Measurements from ENCODE around the gene TMEM95. TPM values are rescaled to one million over a fixed set of nuclear protein-coding genes. Genes with fewer than 3 reads are reported as not detected.
"Not testable (repeated sequence)": the region's sequence is repeated elsewhere in the genome, so short reads cannot be mapped to it uniquely, and the experiment has no call there.

The TMEM95 gene
- total RNA-seq, 1 donor from 2014 or later: not detected

DNA sequence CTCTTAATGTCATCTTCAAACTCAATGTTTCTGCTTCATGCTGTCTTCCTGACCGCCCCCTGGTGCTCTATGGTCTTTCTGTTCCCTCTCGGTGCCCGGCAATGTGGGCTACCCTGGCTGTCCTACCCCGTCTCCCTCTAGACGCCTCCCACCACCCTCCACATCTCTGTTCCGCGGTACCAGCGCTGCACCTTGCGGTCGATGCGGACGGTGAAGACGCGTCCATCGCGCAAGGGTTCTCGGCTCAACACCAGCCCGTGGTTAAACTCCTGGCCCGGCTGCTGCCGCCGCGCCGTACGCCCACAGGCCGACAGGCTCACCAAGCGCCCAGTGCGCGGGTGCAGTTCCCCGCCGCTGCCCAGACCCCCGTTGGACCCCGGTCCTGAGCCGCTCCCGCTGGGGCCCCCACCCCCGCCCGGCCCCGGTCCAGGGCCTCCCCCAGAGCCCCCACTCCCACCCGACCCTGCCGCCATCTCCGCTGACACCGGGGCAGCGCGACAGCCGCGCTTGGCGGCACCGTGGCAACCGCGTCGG is 26.0 kb upstream of the TMEM95 start, which contains the start of gene NEURL4:
Gene NEURL4, minus strand, starts transcription at position 496 of the 534 bp plus-strand sequence. Its CDS starts 23 bp downstream, at position 473.
- no peak for DNase-seq (ENCODE audit: low spot score)
- Mint-ChIP-seq H3K9me3 (ENCODE audit: low read depth) (no peaks in the 10 kb centered on the region), H3K4me1 (ENCODE audit: low read depth) (peaks cover 19% of the 10 kb centered on the region), H3K36me3 (ENCODE audit: low read depth) (peaks cover 2% of the 10 kb centered on the region), H3K27me3 (ENCODE audit: low read depth) (no peaks in the 10 kb centered on the region), H3K27ac (ENCODE audit: unreplicated experiment) (peak within 1 kb of the TSS; percentile 88), H3K4me3 (ENCODE audit: unreplicated experiment) (peak within 1 kb of the TSS; percentile 95)
- TF ChIP-seq, protein P1, sequence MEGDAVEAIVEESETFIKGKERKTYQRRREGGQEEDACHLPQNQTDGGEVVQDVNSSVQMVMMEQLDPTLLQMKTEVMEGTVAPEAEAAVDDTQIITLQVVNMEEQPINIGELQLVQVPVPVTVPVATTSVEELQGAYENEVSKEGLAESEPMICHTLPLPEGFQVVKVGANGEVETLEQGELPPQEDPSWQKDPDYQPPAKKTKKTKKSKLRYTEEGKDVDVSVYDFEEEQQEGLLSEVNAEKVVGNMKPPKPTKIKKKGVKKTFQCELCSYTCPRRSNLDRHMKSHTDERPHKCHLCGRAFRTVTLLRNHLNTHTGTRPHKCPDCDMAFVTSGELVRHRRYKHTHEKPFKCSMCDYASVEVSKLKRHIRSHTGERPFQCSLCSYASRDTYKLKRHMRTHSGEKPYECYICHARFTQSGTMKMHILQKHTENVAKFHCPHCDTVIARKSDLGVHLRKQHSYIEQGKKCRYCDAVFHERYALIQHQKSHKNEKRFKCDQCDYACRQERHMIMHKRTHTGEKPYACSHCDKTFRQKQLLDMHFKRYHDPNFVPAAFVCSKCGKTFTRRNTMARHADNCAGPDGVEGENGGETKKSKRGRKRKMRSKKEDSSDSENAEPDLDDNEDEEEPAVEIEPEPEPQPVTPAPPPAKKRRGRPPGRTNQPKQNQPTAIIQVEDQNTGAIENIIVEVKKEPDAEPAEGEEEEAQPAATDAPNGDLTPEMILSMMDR (IDR thresholded peaks at IDR 0.05): peak; percentile 47

DNA sequence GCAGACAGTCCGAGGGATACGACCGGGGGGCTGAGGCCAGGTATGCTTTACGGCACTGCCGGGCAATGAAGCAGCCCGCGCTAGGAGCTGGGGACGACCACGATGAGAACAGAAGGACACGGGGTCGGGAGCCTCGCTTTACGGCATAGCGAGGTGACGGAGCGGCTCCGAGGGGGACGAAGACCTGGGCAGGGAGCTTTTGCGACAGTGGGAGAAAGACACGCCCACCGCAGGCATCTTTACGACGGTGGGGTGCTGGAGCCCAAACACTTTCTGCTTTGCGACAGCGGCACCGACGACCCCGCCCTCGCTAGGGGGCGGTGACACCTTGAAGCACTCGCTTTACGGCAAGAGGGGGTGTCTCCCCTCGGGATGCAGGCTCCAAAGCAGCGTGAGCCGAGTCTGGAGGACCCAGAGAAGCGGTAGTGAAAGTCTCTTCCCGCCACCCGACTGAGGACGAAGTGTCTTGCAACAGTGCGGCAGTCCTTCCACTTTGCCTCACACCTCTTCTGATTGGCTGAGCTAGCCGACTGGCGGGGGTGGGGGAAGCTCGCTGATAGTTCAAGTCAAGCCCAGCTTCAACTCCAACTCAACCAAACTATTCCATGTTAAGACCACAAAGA is 25.5 kb upstream of the TMEM95 start:
- DNase-seq (ENCODE audit: low spot score): peak; percentile 99
- Mint-ChIP-seq H3K9me3 (ENCODE audit: low read depth) (no peaks in the 10 kb centered on the region), H3K27ac (ENCODE audit: unreplicated experiment) (peak overlapping the region; percentile 85), H3K4me3 (ENCODE audit: unreplicated experiment) (peak overlapping the region; percentile 95), H3K4me1 (ENCODE audit: low read depth) (peaks cover 19% of the 10 kb centered on the region), H3K36me3 (ENCODE audit: low read depth) (no peaks in the 10 kb centered on the region), H3K27me3 (ENCODE audit: low read depth) (no peaks in the 10 kb centered on the region)
- TF ChIP-seq, protein P1 (IDR thresholded peaks at IDR 0.05): peak; percentile 40

DNA sequence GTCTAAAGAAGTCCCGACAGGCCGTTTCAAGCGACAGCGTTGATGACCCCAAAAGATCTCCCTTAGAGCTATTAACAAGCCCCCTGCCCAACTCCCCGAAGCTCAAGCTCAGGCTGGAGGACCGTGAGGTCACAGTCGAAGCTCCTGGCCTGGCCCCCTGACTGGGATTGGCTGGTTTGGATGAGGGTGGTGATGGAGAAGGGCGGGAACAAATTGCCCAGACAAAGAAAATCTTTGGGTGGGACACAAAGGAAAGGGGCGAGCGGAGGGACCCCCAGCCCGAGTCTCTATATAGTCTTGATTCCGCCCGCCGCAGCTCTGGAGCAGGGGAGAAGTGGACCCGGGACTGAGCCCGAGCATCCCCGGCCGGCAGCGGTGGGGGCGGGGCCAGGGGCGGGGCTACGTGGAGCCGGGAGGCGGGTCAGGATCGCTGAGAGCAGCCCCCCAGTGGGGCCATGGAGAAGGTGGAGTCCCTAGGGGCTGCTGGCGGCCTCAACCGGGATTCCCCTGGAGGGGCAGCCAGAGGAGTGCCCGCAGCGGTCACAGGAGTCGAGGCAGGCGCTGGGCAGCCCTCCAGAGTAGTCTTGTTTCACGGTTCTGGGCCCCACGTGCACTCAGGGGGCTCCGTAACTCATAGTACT is 24.8 kb upstream of the TMEM95 start:
- H3K9me3 Mint-ChIP-seq (ENCODE audit: low read depth): no peaks in the 10 kb centered on the region
- TF ChIP-seq, protein P1 (IDR thresholded peaks at IDR 0.05): no peak
- H3K27ac Mint-ChIP-seq (ENCODE audit: unreplicated experiment): peak overlapping the region; percentile 85
- no peaks in the 10 kb centered on the region for H3K36me3 Mint-ChIP-seq (ENCODE audit: low read depth)
- no peaks in the 10 kb centered on the region for H3K27me3 Mint-ChIP-seq (ENCODE audit: low read depth)
- no peak for DNase-seq (ENCODE audit: low spot score)
- H3K4me1 Mint-ChIP-seq (ENCODE audit: low read depth): peaks cover 19% of the 10 kb centered on the region
- H3K4me3 Mint-ChIP-seq (ENCODE audit: unreplicated experiment): peak overlapping the region; percentile 95

DNA sequence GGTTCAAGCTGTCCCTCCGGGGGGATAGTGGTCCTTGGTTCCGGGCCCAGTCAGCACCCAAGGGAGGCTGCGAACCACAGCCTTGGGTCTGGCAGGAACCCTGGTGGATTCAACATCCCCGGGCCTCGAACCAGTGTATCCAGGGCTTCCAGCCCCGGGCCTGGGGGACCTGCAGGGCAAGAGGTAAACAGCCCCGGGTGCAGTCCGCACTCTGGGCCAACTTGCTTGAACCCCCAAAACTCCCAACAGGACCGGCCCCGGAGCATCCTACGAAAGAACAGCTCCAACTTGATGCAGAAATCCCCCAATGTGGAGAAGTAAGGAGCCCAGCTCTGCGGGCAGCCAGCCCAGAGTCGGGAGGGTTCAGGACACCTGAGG is 24.3 kb upstream of the TMEM95 start:
- Mint-ChIP-seq H3K27ac (ENCODE audit: unreplicated experiment) (no peak overlapping the region), H3K36me3 (ENCODE audit: low read depth) (no peaks in the 10 kb centered on the region), H3K27me3 (ENCODE audit: low read depth) (no peaks in the 10 kb centered on the region), H3K4me3 (ENCODE audit: unreplicated experiment) (peak overlapping the region; percentile 95), H3K9me3 (ENCODE audit: low read depth) (no peaks in the 10 kb centered on the region), H3K4me1 (ENCODE audit: low read depth) (peaks cover 19% of the 10 kb centered on the region)
- TF ChIP-seq, protein P1 (IDR thresholded peaks at IDR 0.05): no peak
- DNase-seq (ENCODE audit: low spot score): no peak

- Mint-ChIP-seq H3K36me3 (ENCODE audit: low read depth) (no peaks in the 10 kb centered on the region), H3K27ac (ENCODE audit: unreplicated experiment) (no peak overlapping the region), H3K27me3 (ENCODE audit: low read depth) (peaks cover 3% of the 10 kb centered on the region), H3K4me1 (ENCODE audit: low read depth) (peaks cover 19% of the 10 kb centered on the region), H3K9me3 (ENCODE audit: low read depth) (no peaks in the 10 kb centered on the region), H3K4me3 (ENCODE audit: unreplicated experiment) (no peak overlapping the region)
- TF ChIP-seq, protein P1 (IDR thresholded peaks at IDR 0.05): no peak
- no peak for DNase-seq (ENCODE audit: low spot score)
Observed at GRCh38 chr17:7332111-7332510, 22.8 kb upstream of the TMEM95 start.

DNA sequence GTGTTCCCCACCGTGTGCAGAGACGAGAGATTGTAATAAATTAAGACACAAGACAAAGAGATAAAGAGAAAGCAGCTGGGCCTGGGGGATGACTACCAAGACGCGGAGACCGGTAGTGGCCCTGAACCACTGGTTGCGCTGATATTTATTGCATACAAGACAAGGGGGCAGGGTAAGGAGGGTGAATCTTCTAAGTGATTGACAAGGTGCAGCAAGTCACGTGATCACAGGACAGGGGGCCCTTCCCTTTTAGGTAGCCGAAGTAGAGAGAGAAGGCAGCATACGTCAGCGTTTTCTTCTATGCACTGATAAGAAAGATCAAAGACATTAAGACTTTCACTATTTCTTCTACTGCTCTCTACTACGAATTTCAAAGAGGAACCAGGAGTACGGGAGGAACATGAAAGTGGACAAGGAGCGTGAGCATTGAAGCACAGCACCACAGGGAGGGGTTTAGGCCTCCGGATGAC is 22.3 kb upstream of the TMEM95 start:
- not testable (repeated sequence) for H3K36me3 Mint-ChIP-seq (ENCODE audit: low read depth); H3K27me3 Mint-ChIP-seq (ENCODE audit: low read depth); DNase-seq (ENCODE audit: low spot score); H3K9me3 Mint-ChIP-seq (ENCODE audit: low read depth); H3K4me3 Mint-ChIP-seq (ENCODE audit: unreplicated experiment); H3K27ac Mint-ChIP-seq (ENCODE audit: unreplicated experiment)
- peaks cover 16% of the 10 kb centered on the region for H3K4me1 Mint-ChIP-seq (ENCODE audit: low read depth)

Data from chondrocyte (in vitro differentiated cells).